Liver (tissue), 9 donors: Measurements from ENCODE around the gene ARIH2. TPM values are rescaled to one million over a fixed set of nuclear protein-coding genes. Genes with fewer than 3 reads are reported as not detected.

Source experiments
- DNase-seq: peaks from one replicate; pipeline ENCODE4 v3.0.0-alpha.2; 2017; ENCODE audit warnings: low spot score
- H3K27ac ChIP-seq, 2 donors: one replicate each; pipeline ENCODE4 v1.7.0; 2013; ENCODE audit warnings: inconsistent platforms in 2 of 2, low read length in 2 of 2, control low read depth in 1 of 2, low read depth in 1 of 2, mild to moderate bottlenecking in 1 of 2
- H3K27me3 ChIP-seq, 4 donors: one replicate each; pipeline versions ENCODE4 v1.6.1 to v1.7.0; 2013; ENCODE audit warnings: low read length in 3 of 4, inconsistent platforms in 1 of 4, mild to moderate bottlenecking in 1 of 4, moderate library complexity in 1 of 4; ENCODE audit not compliant: control insufficient read depth in 4 of 4, insufficient read depth in 4 of 4
- H3K36me3 ChIP-seq, 4 donors: one replicate each; pipeline versions ENCODE4 v1.6.1 to v1.7.0; 2013; ENCODE audit warnings: low read length in 3 of 4, mild to moderate bottlenecking in 3 of 4, low read depth in 1 of 4, moderate library complexity in 1 of 4; ENCODE audit not compliant: control insufficient read depth in 4 of 4, insufficient read depth in 3 of 4
- H3K4me1 ChIP-seq, 4 donors: one replicate each; pipeline versions ENCODE4 v1.6.1 to v1.7.0; 2013; ENCODE audit warnings: low read length in 3 of 4, mild to moderate bottlenecking in 3 of 4, moderate library complexity in 1 of 4; ENCODE audit not compliant: control insufficient read depth in 4 of 4, insufficient read depth in 4 of 4
- H3K4me3 ChIP-seq, 3 donors: one replicate each; pipeline versions ENCODE4 v1.6.1 to v1.7.0; 2013; ENCODE audit warnings: low read length in 3 of 3, control low read depth in 1 of 3, low read depth in 1 of 3, mild to moderate bottlenecking in 1 of 3
- H3K9ac ChIP-seq, 2 donors: one replicate each; pipeline ENCODE4 v1.7.0; 2013; ENCODE audit warnings: low read length in 2 of 2, mild to moderate bottlenecking in 2 of 2, moderate library complexity in 2 of 2, control low read depth in 1 of 2, low read depth in 1 of 2
- H3K9me3 ChIP-seq, 4 donors: one replicate each; pipeline versions ENCODE4 v1.6.1 to v1.7.0; 2013; ENCODE audit warnings: low read length in 3 of 4; ENCODE audit not compliant: control insufficient read depth in 4 of 4
- ATF3 ChIP-seq: IDR thresholded peaks from 2 replicates; pipeline ENCODE4 v1.6.1; 2016; ENCODE audit warnings: antibody characterized with exemption
- CTCF ChIP-seq: fragments of 150-350 bp; IDR thresholded peaks from 2 replicates; pipeline ENCODE4 v1.5.1; 2017; ENCODE audit warnings: improper control_type of control experiment, low read depth, low read length; ENCODE audit not compliant: missing input control
- EGR1 ChIP-seq, 2 donors: IDR thresholded peaks; 2 replicates each; pipeline ENCODE4 v1.6.1; 2016 to 2018; ENCODE audit warnings: antibody characterized with exemption in 2 of 2, low read depth in 2 of 2
- FOXA1 ChIP-seq: IDR thresholded peaks from 2 replicates; pipeline ENCODE4 v1.6.1; 2016; ENCODE audit warnings: antibody characterized with exemption
- GABPA ChIP-seq, 2 donors: IDR thresholded peaks in 1 of 2; conservative IDR thresholded peaks in 1 of 2; 2 replicates each; pipeline ENCODE4 v1.6.1; 2016; ENCODE audit warnings: antibody characterized with exemption in 2 of 2, mild to moderate bottlenecking in 1 of 2, moderate library complexity in 1 of 2
- HNF4A ChIP-seq, 2 donors: conservative IDR thresholded peaks; 2 replicates each; pipeline ENCODE4 v1.6.1; 2016; ENCODE audit warnings: antibody characterized with exemption in 2 of 2, mild to moderate bottlenecking in 2 of 2
- JUND ChIP-seq, 2 donors: IDR thresholded peaks; 2 replicates each; pipeline ENCODE4 v1.6.1; 2016; ENCODE audit warnings: antibody characterized with exemption in 2 of 2
- NR2F2 ChIP-seq: IDR thresholded peaks from 2 replicates; pipeline ENCODE4 v1.6.1; 2016; ENCODE audit warnings: antibody characterized with exemption
- RAD21 ChIP-seq, 2 donors: IDR thresholded peaks; 2 replicates each; pipeline ENCODE4 v1.6.1; 2016; ENCODE audit warnings: antibody characterized with exemption in 2 of 2, mild to moderate bottlenecking in 2 of 2
- REST ChIP-seq: IDR thresholded peaks from 2 replicates; pipeline ENCODE4 v1.6.1; 2016; ENCODE audit warnings: antibody characterized with exemption, mild to moderate bottlenecking
- RXRA ChIP-seq, 2 donors: IDR thresholded peaks; 2 replicates each; pipeline ENCODE4 v1.6.1; 2017 to 2018; ENCODE audit warnings: antibody characterized with exemption in 2 of 2, mild to moderate bottlenecking in 1 of 2
- SP1 ChIP-seq: IDR thresholded peaks from 2 replicates; pipeline ENCODE4 v1.6.1; 2018; ENCODE audit warnings: antibody characterized with exemption, mild to moderate bottlenecking
- TAF1 ChIP-seq: conservative IDR thresholded peaks from 2 replicates; pipeline ENCODE4 v1.6.1; 2016; ENCODE audit warnings: antibody characterized with exemption, mild to moderate bottlenecking
- ZBTB33 ChIP-seq: IDR thresholded peaks from 2 replicates; pipeline ENCODE4 v1.6.1; 2016; ENCODE audit warnings: antibody characterized with exemption
- WGBS: extraction: QIAGEN DNeasy Blood & Tissue Kit; methylation state at CpG from one replicate; pipeline ENCODE4 v1.1.7; 2013; 5-methylcytosine and 5-hydroxymethylcytosine counted together
- polyA plus RNA-seq, 2 donors: library from polyadenylated mRNA; stranded (reverse) in 1 of 2; unstranded in 1 of 2; fragments of 200-250 nt in 1 of 2; fragments of >200 nt in 1 of 2; fragmentation: Nextera tagmentation in 1 of 2; extraction: Ambion mirVana in 1 of 2; gene quantifications; one replicate each; pipeline versions ENCODE4 v1.2.1 to v1.2.3, GENCODE V29; 2013 to 2015
- total RNA-seq, 2 donors: library from RNA; depleted of rRNA; stranded (reverse); fragments of >200 nt; gene quantifications; one replicate each; pipeline ENCODE4 v1.2.3, GENCODE V29; 2014
- donor health status: healthy.
- donor health status: healthy.
- donor health status: healthy.
- donor health status: healthy.
- donor health status: healthy.

Gene ARIH2
- total and polyA plus RNA-seq, 4 donors, result 24.8 to 63.5 (median 31.0) TPM

GRCh38 chr3:48999085-48999858, 80.6 kb downstream of the ARIH2 start:
- TF ChIP-seq TAF1, result no peak
- TF ChIP-seq HNF4A (conservative IDR thresholded peaks at IDR 0.05), result no peak
- no peak for TF ChIP-seq RXRA (IDR thresholded peaks at IDR 0.05)
- TF ChIP-seq FOXA1, result no peak
- TF ChIP-seq ZBTB33, result no peak
- Histone ChIP-seq H3K27me3 (no peaks in the 10 kb centered on the region), H3K4me3 (no peak overlapping the region), H3K9me3 (no peaks in the 10 kb centered on the region), H3K9ac (no peak overlapping the region), H3K4me1 (peaks cover 0 to 3% (median under 1%) of the 10 kb centered on the region in 4 donors), H3K27ac (no peak overlapping the region), H3K36me3 (peaks cover 0 to 4% (median 0%) of the 10 kb centered on the region in 4 donors)
- no peak for DNase-seq
- WGBS, result 91% methylated on average over 8 of the region's 8 CpGs

GRCh38 chr3:49001155-49001554, 82.5 kb downstream of the ARIH2 start:
- no peak overlapping the region for H3K4me3 ChIP-seq
- H3K27me3 ChIP-seq, result no peaks in the 10 kb centered on the region
- H3K36me3 ChIP-seq, result peaks cover 0 to 4% (median 0%) of the 10 kb centered on the region in 4 donors
- DNase-seq, result no peak
- H3K9me3 ChIP-seq, result no peaks in the 10 kb centered on the region
- H3K9ac ChIP-seq, result no peak overlapping the region
- no peak overlapping the region for H3K27ac ChIP-seq
- no peak for TF ChIP-seq NR2F2
- no peak for TF ChIP-seq RAD21 (IDR thresholded peaks at IDR 0.05)
- TF ChIP-seq TAF1, result no peak
- TF ChIP-seq GABPA (IDR thresholded peaks at IDR 0.05 in 1 of 2, conservative IDR thresholded peaks at IDR 0.05 in 1 of 2), result no peak
- no peak for TF ChIP-seq CTCF
- no peak for TF ChIP-seq JUND (IDR thresholded peaks at IDR 0.05)
- TF ChIP-seq EGR1 (IDR thresholded peaks at IDR 0.05; ENCODE audit: low read depth in 2 of 2), result no peak
- TF ChIP-seq HNF4A (conservative IDR thresholded peaks at IDR 0.05), result no peak
- TF ChIP-seq REST, result no peak
- TF ChIP-seq SP1, result no peak
- no peak for TF ChIP-seq ATF3
- peaks cover 6 to 13% (median 11%) of the 10 kb centered on the region in 4 donors for H3K4me1 ChIP-seq
- 95% methylated on average over 6 of the region's 6 CpGs for WGBS
